ENCODE results near the gene TEX14. TPM values are rescaled to one million over a fixed set of nuclear protein-coding genes. Genes with fewer than 3 reads are reported as not detected.

TEX14 gene
- total RNA-seq, 1 experiment from 2014 or later, result 0.89 TPM

- Histone ChIP-seq H3K79me2 (ENCODE audit: insufficient read depth, low read length) (no peaks in the 10 kb centered on the region), H3K4me2 (ENCODE audit: low read length) (no peak overlapping the region), H3K27me3 (ENCODE audit: insufficient read depth, low read length) (no peaks in the 10 kb centered on the region), H4K20me1 (ENCODE audit: insufficient read depth) (no peaks in the 10 kb centered on the region), H3K9me2 (ENCODE audit: insufficient read depth) (no peaks in the 10 kb centered on the region), H3K9ac (ENCODE audit: low read length) (no peak overlapping the region), H3K4me3 (replicated peaks in 1 of 2; ENCODE audit: low read depth in 1 of 2, low read length in 2 of 2) (no peak overlapping the region), H3K4me1 (ENCODE audit: control insufficient read depth in 1 of 2, insufficient read depth in 2 of 2, low read length in 2 of 2) (peaks cover 30 to 42% of the 10 kb centered on the region in 2 experiments), H3K9me3 (ENCODE audit: control insufficient read depth in 1 of 2, insufficient read depth in 1 of 2, low read depth in 1 of 2, low read length in 2 of 2) (no peaks in the 10 kb centered on the region; a peak in 1 of 4 replicates), H3K36me3 (ENCODE audit: control insufficient read depth in 1 of 2, insufficient read depth in 2 of 2, low read length in 2 of 2) (no peaks in the 10 kb centered on the region), H3K27ac (ENCODE audit: low read depth, low read length) (no peak overlapping the region), H2AFZ (ENCODE audit: low read depth, low read length, poor library complexity, severe bottlenecking) (no peak overlapping the region)
- RAD21 ChIA-PET (ENCODE audit: low non-redundant PET in 1 of 2, low total read pairs in 2 of 2, uncharacterized antibody in 2 of 2, unreplicated experiment in 2 of 2), result no interaction called here
- ATAC-seq, result no peak
- BruUV-seq (replicated peaks), result no TSS peak
- POLR2A ChIA-PET, result interaction anchor here (3.9 to 8.6 kb wide), 2 partner anchors 16 to 29 kb away, joined by 83 to 338 read pairs; no protein-coding TSS in a partner anchor
- TF ChIP-seq ZBTB33 (IDR thresholded peaks at IDR 0.05; ENCODE audit: extremely low read depth, insufficient replicate concordance, low read length), result no peak
- TF ChIP-seq ELF1 (IDR thresholded peaks at IDR 0.05; ENCODE audit: borderline replicate concordance, low read depth), result no peak
- intact Hi-C loops (cut with micrococcal nuclease), result no loop called here
- CTCF ChIA-PET, result interaction anchor here (0.6 kb wide), 1 partner anchor 30 kb away, joined by 3 read pairs; the partner anchor contains the start of gene TEX14
- no peak for DNase-seq (ENCODE audit: low read depth, low spot score)
These were observed 30.3 kb downstream of the TEX14 start for GRCh38 chr17:58661499-58661898.

- intact Hi-C loops (cut with micrococcal nuclease), result no loop called here
- POLR2A ChIA-PET, result interaction anchor here (1.1 to 8.6 kb wide), 3 partner anchors 17 to 32 kb away, joined by 3 to 338 read pairs (median 83); partner anchors contain the start of gene RAD51C
- no peak overlapping the region for H2AFZ ChIP-seq (ENCODE audit: low read depth, low read length, poor library complexity, severe bottlenecking)
- no peak for TF ChIP-seq ATF3 (IDR thresholded peaks at IDR 0.05)
- TF ChIP-seq MAX (IDR thresholded peaks at IDR 0.05), result no peak
- TF ChIP-seq ZFX (IDR thresholded peaks at IDR 0.05), result no peak
- TF ChIP-seq SP1 (IDR thresholded peaks at IDR 0.05; ENCODE audit: low read depth), result no peak
- no peak for TF ChIP-seq ZBTB33 (IDR thresholded peaks at IDR 0.05; ENCODE audit: extremely low read depth, insufficient replicate concordance, low read length)
- no peak for TF ChIP-seq EZH2 (IDR thresholded peaks at IDR 0.05)
- TF ChIP-seq CEBPB (IDR thresholded peaks at IDR 0.05; ENCODE audit: low read depth), result no peak
- no peak for TF ChIP-seq RAD21 (IDR thresholded peaks at IDR 0.05; ENCODE audit: low read depth)
- no peak for TF ChIP-seq EZH2phosphoT487 (IDR thresholded peaks at IDR 0.05; ENCODE audit: borderline replicate concordance)
- TF ChIP-seq JUND (IDR thresholded peaks at IDR 0.05), result no peak
- no peak for TF ChIP-seq FOSL1 (IDR thresholded peaks at IDR 0.05; ENCODE audit: low read depth)
- no peak for TF ChIP-seq SIN3A (IDR thresholded peaks at IDR 0.05; ENCODE audit: low read depth)
- TF ChIP-seq POLR2AphosphoS5 (IDR thresholded peaks at IDR 0.05; ENCODE audit: low read depth, low read length), result no peak
- TF ChIP-seq ZNF274 (IDR thresholded peaks at IDR 0.05; ENCODE audit: low read depth, low read length), result no peak
These were observed 31.2 kb downstream of the TEX14 start for GRCh38 chr17:58660621-58661020.

More at GRCh38 chr17:58660621-58661020, 31.2 kb downstream of the TEX14 start:
- Histone ChIP-seq H3K9me2 (ENCODE audit: insufficient read depth) (no peaks in the 10 kb centered on the region), H3K9me3 (ENCODE audit: control insufficient read depth in 1 of 2, insufficient read depth in 1 of 2, low read depth in 1 of 2, low read length in 2 of 2) (no peaks in the 10 kb centered on the region; a peak in 1 of 4 replicates), H3K4me2 (ENCODE audit: low read length) (no peak overlapping the region), H4K20me1 (ENCODE audit: insufficient read depth) (no peaks in the 10 kb centered on the region), H3K79me2 (ENCODE audit: insufficient read depth, low read length) (no peaks in the 10 kb centered on the region), H3K36me3 (ENCODE audit: control insufficient read depth in 1 of 2, insufficient read depth in 2 of 2, low read length in 2 of 2) (no peaks in the 10 kb centered on the region), H3K27me3 (ENCODE audit: insufficient read depth, low read length) (no peaks in the 10 kb centered on the region), H3K27ac (ENCODE audit: low read depth, low read length) (no peak overlapping the region), H3K4me1 (ENCODE audit: control insufficient read depth in 1 of 2, insufficient read depth in 2 of 2, low read length in 2 of 2) (peaks cover 21 to 33% of the 10 kb centered on the region in 2 experiments), H3K4me3 (replicated peaks in 1 of 2; ENCODE audit: low read depth in 1 of 2, low read length in 2 of 2) (no peak overlapping the region), H3K9ac (ENCODE audit: low read length) (no peak overlapping the region)
- ATAC-seq (no peak), DNase-seq (ENCODE audit: low read depth, low spot score) (no peak)
- CTCF ChIA-PET, result no interaction called here
- no TSS peak for BruUV-seq (replicated peaks)
- RAD21 ChIA-PET (ENCODE audit: low non-redundant PET in 1 of 2, low total read pairs in 2 of 2, uncharacterized antibody in 2 of 2, unreplicated experiment in 2 of 2), result no interaction called here
